H9 (cell line): ENCODE measurements around the gene OGFR. TPM values are rescaled to one million over a fixed set of nuclear protein-coding genes. Genes with fewer than 3 reads are reported as not detected.

Experiments
- DNase-seq: peaks from one replicate; pipeline ENCODE4 v3.0.0-alpha.2; 2017
- H2AFZ ChIP-seq: one replicate; pipeline ENCODE4 v1.6.1; 2013; ENCODE audit warnings: mild to moderate bottlenecking, low read length, control low read depth, moderate library complexity
- H2AK5ac ChIP-seq: 2 replicates; pipeline ENCODE4 v1.6.1; 2013; ENCODE audit warnings: low read length, control low read depth, mixed read lengths; ENCODE audit not compliant: insufficient read length
- H2BK120ac ChIP-seq: one replicate; pipeline ENCODE4 v1.6.1; 2013; ENCODE audit warnings: low read depth, mild to moderate bottlenecking, low read length, control low read depth, inconsistent platforms; ENCODE audit not compliant: poor library complexity, severe bottlenecking
- H2BK12ac ChIP-seq: 2 replicates; pipeline ENCODE4 v1.6.1; 2013; ENCODE audit warnings: low read length, control low read depth, mixed read lengths, low read depth; ENCODE audit not compliant: insufficient read length
- H2BK15ac ChIP-seq: 2 replicates; pipeline ENCODE4 v1.6.1; 2013; ENCODE audit warnings: low read depth, low read length, control low read depth
- H2BK20ac ChIP-seq: one replicate; pipeline ENCODE4 v1.6.1; 2013; ENCODE audit warnings: low read depth, mild to moderate bottlenecking, low read length, control low read depth, inconsistent platforms; ENCODE audit not compliant: poor library complexity, severe bottlenecking
- H2BK5ac ChIP-seq: 2 replicates; pipeline ENCODE4 v1.6.1; 2013; ENCODE audit warnings: low read length, control low read depth, mixed read lengths; ENCODE audit not compliant: insufficient read length
- H3K14ac ChIP-seq: 2 replicates; pipeline ENCODE4 v1.6.1; 2013; ENCODE audit warnings: low read length, control low read depth; ENCODE audit not compliant: insufficient read depth
- H3K18ac ChIP-seq: 2 replicates; pipeline ENCODE4 v1.6.1; 2013; ENCODE audit warnings: low read depth, mild to moderate bottlenecking, mixed read lengths, low read length, control low read depth; ENCODE audit not compliant: insufficient read length
- H3K23ac ChIP-seq: 2 replicates; pipeline ENCODE4 v1.6.1; 2013; ENCODE audit warnings: low read length, control low read depth, mixed read lengths, low read depth; ENCODE audit not compliant: insufficient read length
- H3K23me2 ChIP-seq: 2 replicates; pipeline ENCODE4 v1.6.1; 2013; ENCODE audit warnings: low read depth, mild to moderate bottlenecking, mixed read lengths, low read length, control low read depth; ENCODE audit not compliant: insufficient read length, poor library complexity, severe bottlenecking
- H3K27ac ChIP-seq: 2 replicates; pipeline ENCODE4 v1.5.1; 2013; ENCODE audit warnings: low read length, control low read depth, mixed read lengths, low read depth; ENCODE audit not compliant: insufficient read length
- H3K27me3 ChIP-seq: 2 replicates; pipeline ENCODE4 v1.6.1; 2013; ENCODE audit warnings: low read length, control low read depth, inconsistent platforms; ENCODE audit not compliant: insufficient read depth
- H3K4ac ChIP-seq: 2 replicates; pipeline ENCODE4 v1.6.1; 2013; ENCODE audit warnings: low read depth, mild to moderate bottlenecking, control low read depth, inconsistent platforms, low read length, moderate library complexity
- H3K4me1 ChIP-seq: 2 replicates; pipeline ENCODE4 v1.6.1; 2013; ENCODE audit warnings: low read length, control low read depth, inconsistent platforms; ENCODE audit not compliant: insufficient read depth
- H3K4me2 ChIP-seq: 2 replicates; pipeline ENCODE4 v1.6.1; 2013; ENCODE audit warnings: low read length, control low read depth, mixed read lengths; ENCODE audit not compliant: insufficient read length, insufficient read depth
- H3K56ac ChIP-seq: 2 replicates; pipeline ENCODE4 v1.6.1; 2013; ENCODE audit warnings: low read depth, mild to moderate bottlenecking, mixed read lengths, low read length, control low read depth; ENCODE audit not compliant: insufficient read length
- H3K79me1 ChIP-seq: 2 replicates; pipeline ENCODE4 v1.6.1; 2013; ENCODE audit warnings: low read depth, mild to moderate bottlenecking, moderate library complexity, low read length, control low read depth, inconsistent platforms; ENCODE audit not compliant: insufficient read depth, poor library complexity, severe bottlenecking
- H3K79me2 ChIP-seq: 2 replicates; pipeline ENCODE4 v1.6.1; 2013; ENCODE audit warnings: low read length, control low read depth, inconsistent platforms; ENCODE audit not compliant: insufficient read depth
- H3K9ac ChIP-seq: 2 replicates; pipeline ENCODE4 v1.6.1; 2013; ENCODE audit warnings: low read length, control low read depth, mixed read lengths; ENCODE audit not compliant: insufficient read length; ENCODE audit errors: extremely low read depth
- H3K9me3 ChIP-seq: one replicate; pipeline ENCODE4 v1.6.1; 2013; ENCODE audit warnings: low read depth, low read length, inconsistent platforms; ENCODE audit not compliant: control insufficient read depth
- H3T11ph ChIP-seq: one replicate; pipeline ENCODE4 v1.6.1; 2013; ENCODE audit warnings: mild to moderate bottlenecking, low read length, control low read depth, inconsistent platforms
- H4K20me1 ChIP-seq: one replicate; pipeline ENCODE4 v1.6.1; 2013; ENCODE audit not compliant: control insufficient read depth, insufficient read length, insufficient read depth
- H4K5ac ChIP-seq: 2 replicates; pipeline ENCODE4 v1.6.1; 2013; ENCODE audit warnings: low read depth, mild to moderate bottlenecking, mixed read lengths, low read length, control low read depth; ENCODE audit not compliant: insufficient read length
- H4K8ac ChIP-seq: replicated peaks from 2 replicates; pipeline ENCODE4 v1.6.1; 2013; ENCODE audit warnings: low read length, control low read depth, mixed read lengths, low read depth; ENCODE audit not compliant: insufficient read length
- H4K91ac ChIP-seq: 2 replicates; pipeline ENCODE4 v1.6.1; 2013; ENCODE audit warnings: low read depth, mild to moderate bottlenecking, moderate library complexity, mixed read lengths, low read length, control low read depth; ENCODE audit not compliant: insufficient read length
- H3K27ac Mint-ChIP-seq, 3 experiments: 2 replicates in 2 of 3; 3 replicates in 1 of 3; pipeline ENCODE4 v1.8.0; 2020 to 2021; ENCODE audit warnings: mixed read lengths in 3 of 3, mild to moderate bottlenecking in 1 of 3, moderate library complexity in 1 of 3
- H3K27me3 Mint-ChIP-seq: 2 replicates; pipeline ENCODE4 v1.8.0; 2021; ENCODE audit warnings: low read depth, mild to moderate bottlenecking, moderate library complexity, mixed read lengths
- H3K36me3 Mint-ChIP-seq, 3 experiments: 2 replicates in 2 of 3; 3 replicates in 1 of 3; pipeline ENCODE4 v1.8.0; 2020 to 2021; ENCODE audit warnings: low read depth in 3 of 3, mixed read lengths in 3 of 3; ENCODE audit not compliant: insufficient read depth in 1 of 3
- H3K4me1 Mint-ChIP-seq, 2 experiments: 2 replicates each; pipeline ENCODE4 v1.8.0; 2020; ENCODE audit warnings: mixed read lengths in 2 of 2
- H3K4me3 Mint-ChIP-seq, 2 experiments: 2 replicates in 1 of 2; 3 replicates in 1 of 2; pipeline ENCODE4 v1.8.0; 2020 to 2021; ENCODE audit warnings: mild to moderate bottlenecking in 2 of 2, mixed read lengths in 2 of 2, moderate library complexity in 1 of 2
- H3K9me3 Mint-ChIP-seq, 2 experiments: 2 replicates in 1 of 2; 3 replicates in 1 of 2; pipeline ENCODE4 v1.8.0; 2020; ENCODE audit warnings: mild to moderate bottlenecking in 2 of 2, mixed read lengths in 2 of 2, moderate library complexity in 1 of 2
- CTCF ChIP-seq: fragments of 200-600 bp; sonication (generic); conservative IDR thresholded peaks from 3 replicates; pipeline ENCODE4 v1.8.0; 2021; ENCODE audit warnings: antibody characterized with exemption, mild to moderate bottlenecking
- WGBS: extraction: QIAGEN DNeasy Blood & Tissue Kit; methylation state at CpG from one replicate; pipeline ENCODE4 v1.1.7; 2013; ENCODE audit warnings: missing lambda C conversion rate, low lambda C conversion rate, mixed read lengths; ENCODE audit not compliant: insufficient read length; ENCODE audit errors: extremely low coverage; 5-methylcytosine and 5-hydroxymethylcytosine counted together
- total RNA-seq: library from RNA; stranded (reverse); gene quantifications from 2 replicates; pipeline ENCODE4 v1.2.1, GENCODE V29; 2021

Gene OGFR
- total RNA-seq, 1 experiment from 2014 or later = 33.1 TPM

GRCh38 chr20:62770916-62771315, 33.7 kb upstream of the OGFR start:
- Histone ChIP-seq H4K8ac (no peak overlapping the region), H3K27ac (no peak overlapping the region), H3K9me3 (no peaks in the 10 kb centered on the region), H3K4me2 (no peak overlapping the region), H3K27me3 (no peaks in the 10 kb centered on the region), H2BK12ac (no peak overlapping the region), H3T11ph (no peak overlapping the region), H3K18ac (no peak overlapping the region), H3K4me1 (no peaks in the 10 kb centered on the region), H3K79me2 (no peaks in the 10 kb centered on the region), H3K79me1 (no peaks in the 10 kb centered on the region), H4K91ac (no peak overlapping the region), H3K56ac (no peak overlapping the region), H3K9ac (no peak overlapping the region), H3K23ac (no peak overlapping the region), H2AFZ (no peak overlapping the region), H2BK120ac (no peak overlapping the region), H3K14ac (no peak overlapping the region), H2AK5ac (no peak overlapping the region), H4K20me1 (no peaks in the 10 kb centered on the region), H2BK20ac (no peak overlapping the region), H2BK15ac (no peak overlapping the region), H4K5ac (no peak overlapping the region), H2BK5ac (no peak overlapping the region), H3K4ac (no peak overlapping the region), H3K23me2 (no peaks in the 10 kb centered on the region)
- no CpG with 5 or more reads among the region's 14 CpGs for WGBS
- Mint-ChIP-seq H3K27me3 (peaks cover 16% of the 10 kb centered on the region), H3K4me3 (no peak overlapping the region), H3K9me3 (no peaks in the 10 kb centered on the region; a peak in 1 of 5 replicates), H3K36me3 (no peaks in the 10 kb centered on the region), H3K27ac (no peak overlapping the region), H3K4me1 (peaks cover 2 to 19% of the 10 kb centered on the region in 2 experiments; a peak in 3 of 4 replicates)
- TF ChIP-seq CTCF = no peak
- no peak for DNase-seq
